GM19468 (cell line): ENCODE measurements around the gene ABR.

Experiments used
- ATAC-seq: cut with Tn5 transposase; IDR thresholded peaks from one replicate; pipeline ENCODE4 v1.9.1; 2021; ENCODE audit warnings: mild to moderate bottlenecking, moderate library complexity, moderate number of reproducible peaks; ENCODE audit not compliant: unreplicated experiment; ENCODE audit errors: extremely low read depth

Gene ABR

GRCh38 chr17:954431-955164, 225.2 kb downstream of the ABR start:
- ATAC-seq = no peak

GRCh38 chr17:953767-954166, 226.0 kb downstream of the ABR start:
- no peak for ATAC-seq
